Stimulated activated effector memory CD8-positive, alpha-beta T cell treated with anti-CD3 and anti-CD28 coated beads, Interleukin-12 subunit alpha, Interleukin-12 subunit beta, amount 100 ng/mL, for 72 hours (primary cell): ENCODE data around the gene CTDSPL.

Source experiments
- ATAC-seq: fragments of 150-1000 bp; cut with Tn5 transposase; 2 replicates; pipeline ENCODE4 v1.10.0; 2021
- DNase-seq, 2 donors: peaks; one replicate each; pipeline ENCODE4 v3.0.0; 2021 to 2022; ENCODE audit warnings: low spot score in 2 of 2
- H3K27ac Mint-ChIP-seq: one replicate; pipeline ENCODE4 v1.8.0; 2022; ENCODE audit warnings: mild to moderate bottlenecking, mixed read lengths
- H3K36me3 Mint-ChIP-seq: one replicate; pipeline ENCODE4 v1.8.0; 2022; ENCODE audit warnings: mild to moderate bottlenecking, mixed read lengths
- H3K4me1 Mint-ChIP-seq: one replicate; pipeline ENCODE4 v1.8.0; 2022; ENCODE audit warnings: mixed read lengths
- H3K4me3 Mint-ChIP-seq: one replicate; pipeline ENCODE4 v1.8.0; 2022; ENCODE audit warnings: mild to moderate bottlenecking, mixed read lengths
- H3K9me3 Mint-ChIP-seq: one replicate; pipeline ENCODE4 v1.8.0; 2022; ENCODE audit warnings: mixed read lengths

Gene CTDSPL

GRCh38 chr3:37952564-37952963, 90.9 kb downstream of the CTDSPL start:
- H3K9me3 Mint-ChIP-seq: no peaks in the 10 kb centered on the region
- no peak overlapping the region for H3K27ac Mint-ChIP-seq
- no peak overlapping the region for H3K4me3 Mint-ChIP-seq
- peak; percentile 32 for ATAC-seq
- DNase-seq: no peak
- peaks cover 5% of the 10 kb centered on the region for H3K4me1 Mint-ChIP-seq
- H3K36me3 Mint-ChIP-seq: no peaks in the 10 kb centered on the region

- DNase-seq (no peak), ATAC-seq (no peak)
- Mint-ChIP-seq H3K27ac (no peak overlapping the region), H3K4me1 (peaks cover 9% of the 10 kb centered on the region), H3K4me3 (no peak overlapping the region), H3K9me3 (no peaks in the 10 kb centered on the region), H3K36me3 (no peaks in the 10 kb centered on the region)
These were observed 91.5 kb downstream of the CTDSPL start for GRCh38 chr3:37953226-37953625.

GRCh38 chr3:37953707-37954394, 92.2 kb downstream of the CTDSPL start:
- ATAC-seq (no peak), DNase-seq (no peak)
- Mint-ChIP-seq H3K36me3 (no peaks in the 10 kb centered on the region), H3K27ac (no peak overlapping the region), H3K4me3 (no peak overlapping the region), H3K9me3 (no peaks in the 10 kb centered on the region), H3K4me1 (peaks cover 9% of the 10 kb centered on the region)

- no peaks in the 10 kb centered on the region for H3K9me3 Mint-ChIP-seq
- DNase-seq (no peak), ATAC-seq (no peak)
- no peak overlapping the region for H3K4me3 Mint-ChIP-seq
- H3K4me1 Mint-ChIP-seq: peaks cover 9% of the 10 kb centered on the region
- no peak overlapping the region for H3K27ac Mint-ChIP-seq
- H3K36me3 Mint-ChIP-seq: no peaks in the 10 kb centered on the region
These were observed 93.2 kb downstream of the CTDSPL start for GRCh38 chr3:37954881-37955280.

- no peak for ATAC-seq
- Mint-ChIP-seq H3K9me3 (no peaks in the 10 kb centered on the region), H3K27ac (peak overlapping the region; percentile 79), H3K4me1 (peaks cover 9% of the 10 kb centered on the region), H3K4me3 (no peak overlapping the region), H3K36me3 (no peaks in the 10 kb centered on the region)
- no peak for DNase-seq
These were observed 94.4 kb downstream of the CTDSPL start for GRCh38 chr3:37955918-37956707.

GRCh38 chr3:37956723-37957538, 95.3 kb downstream of the CTDSPL start:
- no peak overlapping the region for H3K4me3 Mint-ChIP-seq
- no peaks in the 10 kb centered on the region for H3K36me3 Mint-ChIP-seq
- ATAC-seq: no peak
- no peak for DNase-seq
- no peaks in the 10 kb centered on the region for H3K9me3 Mint-ChIP-seq
- H3K27ac Mint-ChIP-seq: peak overlapping the region; percentile 89
- peaks cover 9% of the 10 kb centered on the region for H3K4me1 Mint-ChIP-seq

GRCh38 chr3:37957539-37957936, 95.9 kb downstream of the CTDSPL start:
- H3K27ac Mint-ChIP-seq: peak overlapping the region; percentile 89
- H3K9me3 Mint-ChIP-seq: no peaks in the 10 kb centered on the region
- no peak overlapping the region for H3K4me3 Mint-ChIP-seq
- DNase-seq: peak in 1 of 2 donors; percentile 41
- peak; percentile 45 for ATAC-seq
- peaks cover 9% of the 10 kb centered on the region for H3K4me1 Mint-ChIP-seq
- no peaks in the 10 kb centered on the region for H3K36me3 Mint-ChIP-seq

GRCh38 chr3:37961622-37962431, 100.1 kb downstream of the CTDSPL start:
- H3K4me1 Mint-ChIP-seq: peaks cover 9% of the 10 kb centered on the region
- H3K4me3 Mint-ChIP-seq: no peak overlapping the region
- H3K36me3 Mint-ChIP-seq: no peaks in the 10 kb centered on the region
- H3K9me3 Mint-ChIP-seq: no peaks in the 10 kb centered on the region
- no peak overlapping the region for H3K27ac Mint-ChIP-seq
- no peak for DNase-seq
- no peak for ATAC-seq

GRCh38 chr3:37963016-37963415, 101.3 kb downstream of the CTDSPL start:
- DNase-seq: no peak
- Mint-ChIP-seq H3K4me3 (no peak overlapping the region), H3K4me1 (no peaks in the 10 kb centered on the region), H3K36me3 (no peaks in the 10 kb centered on the region), H3K9me3 (no peaks in the 10 kb centered on the region), H3K27ac (no peak overlapping the region)
- no peak for ATAC-seq

GRCh38 chr3:37963635-37964034, 102.0 kb downstream of the CTDSPL start:
- DNase-seq (no peak), ATAC-seq (no peak)
- Mint-ChIP-seq H3K36me3 (no peaks in the 10 kb centered on the region), H3K4me1 (no peaks in the 10 kb centered on the region), H3K27ac (no peak overlapping the region), H3K4me3 (no peak overlapping the region), H3K9me3 (no peaks in the 10 kb centered on the region)

- Mint-ChIP-seq H3K4me1 (no peaks in the 10 kb centered on the region), H3K27ac (no peak overlapping the region), H3K9me3 (no peaks in the 10 kb centered on the region), H3K36me3 (no peaks in the 10 kb centered on the region), H3K4me3 (no peak overlapping the region)
- ATAC-seq (no peak), DNase-seq (no peak)
These were observed 102.5 kb downstream of the CTDSPL start for GRCh38 chr3:37964146-37964545.

GRCh38 chr3:37964716-37965115, 103.0 kb downstream of the CTDSPL start:
- Mint-ChIP-seq H3K4me1 (no peaks in the 10 kb centered on the region), H3K27ac (no peak overlapping the region), H3K9me3 (no peaks in the 10 kb centered on the region), H3K36me3 (no peaks in the 10 kb centered on the region), H3K4me3 (no peak overlapping the region)
- ATAC-seq (no peak), DNase-seq (no peak)

- no peak overlapping the region for H3K27ac Mint-ChIP-seq
- H3K36me3 Mint-ChIP-seq: no peaks in the 10 kb centered on the region
- no peaks in the 10 kb centered on the region for H3K9me3 Mint-ChIP-seq
- H3K4me1 Mint-ChIP-seq: no peaks in the 10 kb centered on the region
- DNase-seq: peak; percentile 48 to 80
- no peak overlapping the region for H3K4me3 Mint-ChIP-seq
- ATAC-seq: peak; percentile 83
These were observed 105.7 kb downstream of the CTDSPL start for GRCh38 chr3:37967260-37967881.

- DNase-seq (no peak), ATAC-seq (no peak)
- H3K4me1 Mint-ChIP-seq: no peaks in the 10 kb centered on the region
- no peaks in the 10 kb centered on the region for H3K36me3 Mint-ChIP-seq
- H3K27ac Mint-ChIP-seq: no peak overlapping the region
- H3K9me3 Mint-ChIP-seq: no peaks in the 10 kb centered on the region
- H3K4me3 Mint-ChIP-seq: no peak overlapping the region
These were observed 106.5 kb downstream of the CTDSPL start for GRCh38 chr3:37968199-37968598.
